ENCODE results near the gene NAA80. TPM values are rescaled to one million over a fixed set of nuclear protein-coding genes. Genes with fewer than 3 reads are reported as not detected.

The NAA80 gene
- total RNA-seq, 1 experiment from 2014 or later, result 25.2 TPM

- Histone ChIP-seq H3F3A (ENCODE audit: insufficient read depth, low read depth) (peaks cover 9% of the 10 kb centered on the region; the same call in 1 of the 2 replicates), H3K36me3 (ENCODE audit: low read depth) (no peaks in the 10 kb centered on the region), H2AFZ (no peak overlapping the region), H3K4me1 (replicated peaks; ENCODE audit: insufficient read depth) (peaks cover 20% of the 10 kb centered on the region), H3K27me3 (ENCODE audit: insufficient read depth, low read depth) (no peaks in the 10 kb centered on the region), H3K4me3 (peak overlapping the region; percentile 95), H3K4me2 (peak overlapping the region; percentile 94), H3K9me2 (ENCODE audit: insufficient read depth) (no peaks in the 10 kb centered on the region), H3K79me2 (ENCODE audit: low read depth) (0 out of 2 replicates have a peak, but pooled peaks cover 10% of the 10 kb centered on the region), H4K20me1 (ENCODE audit: insufficient read depth) (no peaks in the 10 kb centered on the region), H3K27ac (no peak overlapping the region), H3K9me3 (ENCODE audit: insufficient read depth, low read depth) (no peaks in the 10 kb centered on the region)
- BruUV-seq (replicated peaks), result TSS peak; percentile 41
- no peak for DNase-seq
- no peak for TF ChIP-seq CTCF (conservative IDR thresholded peaks at IDR 0.05)
- TF ChIP-seq EZH2 (IDR thresholded peaks at IDR 0.05; ENCODE audit: low read depth), result no peak
- ChIA-PET POLR2A (ENCODE audit: unreplicated experiment) (interaction anchor here (0.6 kb wide), 1 partner anchor 271 kb away, joined by 3 read pairs; the partner anchor contains the start of gene HEMK1), CTCF (no interaction called here)
- intact Hi-C loops (cut with micrococcal nuclease; ENCODE audit: unreplicated experiment), result loop anchor here (2.0 kb wide), 1 partner anchor 33 kb away; no protein-coding TSS in a partner anchor
These were observed 1.1 kb downstream of the NAA80 start for GRCh38 chr3:50297896-50298725.

- H3F3A ChIP-seq (ENCODE audit: insufficient read depth, low read depth), result peaks cover 9% of the 10 kb centered on the region; the same call in 1 of the 2 replicates
- DNase-seq, result no peak
- H3K27ac ChIP-seq, result no peak overlapping the region
- BruUV-seq (replicated peaks), result no TSS peak
- H3K4me3 ChIP-seq, result no peak overlapping the region
- ChIA-PET POLR2A (ENCODE audit: unreplicated experiment) (interaction anchor here (0.6 kb wide), 1 partner anchor 272 kb away, joined by 3 read pairs; the partner anchor contains the start of gene HEMK1), CTCF (no interaction called here)
- H3K9me2 ChIP-seq (ENCODE audit: insufficient read depth), result no peaks in the 10 kb centered on the region
- H3K4me1 ChIP-seq (replicated peaks; ENCODE audit: insufficient read depth), result peaks cover 26% of the 10 kb centered on the region
- H3K79me2 ChIP-seq (ENCODE audit: low read depth), result 0 out of 2 replicates have a peak, but pooled peaks cover 10% of the 10 kb centered on the region
- no peaks in the 10 kb centered on the region for H3K27me3 ChIP-seq (ENCODE audit: insufficient read depth, low read depth)
- H4K20me1 ChIP-seq (ENCODE audit: insufficient read depth), result no peaks in the 10 kb centered on the region
- H3K36me3 ChIP-seq (ENCODE audit: low read depth), result no peaks in the 10 kb centered on the region
- H3K9me3 ChIP-seq (ENCODE audit: insufficient read depth, low read depth), result no peaks in the 10 kb centered on the region
- H2AFZ ChIP-seq, result no peak overlapping the region
- no peak for TF ChIP-seq EZH2 (IDR thresholded peaks at IDR 0.05; ENCODE audit: low read depth)
- no peak for TF ChIP-seq CTCF (conservative IDR thresholded peaks at IDR 0.05)
- no peak overlapping the region for H3K4me2 ChIP-seq
- intact Hi-C loops (cut with micrococcal nuclease; ENCODE audit: unreplicated experiment), result no loop called here
These were observed 1.8 kb downstream of the NAA80 start for GRCh38 chr3:50297384-50297775.

- peaks cover 26% of the 10 kb centered on the region for H3K4me1 ChIP-seq (replicated peaks; ENCODE audit: insufficient read depth)
- BruUV-seq (replicated peaks), result no TSS peak
- ChIA-PET POLR2A (ENCODE audit: unreplicated experiment) (no interaction called here), CTCF (no interaction called here)
- H3K27me3 ChIP-seq (ENCODE audit: insufficient read depth, low read depth), result no peaks in the 10 kb centered on the region
- no peak overlapping the region for H2AFZ ChIP-seq
- H3K4me2 ChIP-seq, result no peak overlapping the region
- peaks cover 12% of the 10 kb centered on the region for H3K79me2 ChIP-seq (ENCODE audit: low read depth)
- no peaks in the 10 kb centered on the region for H3K9me3 ChIP-seq (ENCODE audit: insufficient read depth, low read depth)
- H3F3A ChIP-seq (ENCODE audit: insufficient read depth, low read depth), result peaks cover 9% of the 10 kb centered on the region; the same call in 1 of the 2 replicates
- TF ChIP-seq EZH2 (IDR thresholded peaks at IDR 0.05; ENCODE audit: low read depth) (no peak), CTCF (conservative IDR thresholded peaks at IDR 0.05) (no peak)
- H3K36me3 ChIP-seq (ENCODE audit: low read depth), result no peaks in the 10 kb centered on the region
- no peak overlapping the region for H3K27ac ChIP-seq
- no peak for DNase-seq
- intact Hi-C loops (cut with micrococcal nuclease; ENCODE audit: unreplicated experiment), result no loop called here
- H3K9me2 ChIP-seq (ENCODE audit: insufficient read depth), result no peaks in the 10 kb centered on the region
- no peaks in the 10 kb centered on the region for H4K20me1 ChIP-seq (ENCODE audit: insufficient read depth)
- no peak overlapping the region for H3K4me3 ChIP-seq
These were observed 2.4 kb downstream of the NAA80 start for GRCh38 chr3:50296721-50297383.

Data from PC-9 (cell line).